ENCODE measurements around the gene TSGA10. TPM values are rescaled to one million over a fixed set of nuclear protein-coding genes. Genes with fewer than 3 reads are reported as not detected.

TSGA10 gene
- total RNA-seq, 2 donors from 2014 or later, result 5.2 to 8.0 TPM

Other genes starting within 250 kb of the TSGA10 start
- under 1 TPM in 1 of 2 donors, not detected in 1; 0.12 TPM for gene CRACDL, start 218.7 kb downstream of the TSGA10 start, total RNA-seq
- 1 to 10 TPM; 2.1 to 4.9 TPM for gene C2orf15, start 13.2 kb downstream of the TSGA10 start, total RNA-seq
- gene LIPT1, start within 50 bp of the TSGA10 start, total RNA-seq, result 1 to 10 TPM; 3.5 to 6.9 TPM
- gene MITD1, start 26.1 kb upstream of the TSGA10 start, total RNA-seq, result 100 to 1,000 TPM in 1 of 2 donors, 10 to 100 TPM in 1; 71.5 to 107 TPM
- gene MRPL30, start 26.2 kb upstream of the TSGA10 start, total RNA-seq, result 10 to 100 TPM; 27.9 to 48.5 TPM
- not detected for gene LYG2, start 100.7 kb upstream of the TSGA10 start, total RNA-seq
- gene LYG1, start 146.3 kb upstream of the TSGA10 start, total RNA-seq, result 1 to 10 TPM in 1 of 2 donors, under 1 TPM in 1; 0.91 to 1.1 TPM
- 10 to 100 TPM; 25.9 to 29.9 TPM for gene TXNDC9, start 181.4 kb upstream of the TSGA10 start, total RNA-seq
- 10 to 100 TPM; 68.6 to 77.7 TPM for gene EIF5B, start 182.4 kb upstream of the TSGA10 start, total RNA-seq

All from activated naive CD4-positive, alpha-beta T cell treated with anti-CD3 and anti-CD28 coated beads, Interleukin-2, amount 50 U/mL, for 72 hours (primary cell).